ENCODE results near the gene CCDC7.
"Not testable (repeated sequence)": the region's sequence is repeated elsewhere in the genome, so short reads cannot be mapped to it uniquely, and the experiment has no call there.

Gene CCDC7

DNA sequence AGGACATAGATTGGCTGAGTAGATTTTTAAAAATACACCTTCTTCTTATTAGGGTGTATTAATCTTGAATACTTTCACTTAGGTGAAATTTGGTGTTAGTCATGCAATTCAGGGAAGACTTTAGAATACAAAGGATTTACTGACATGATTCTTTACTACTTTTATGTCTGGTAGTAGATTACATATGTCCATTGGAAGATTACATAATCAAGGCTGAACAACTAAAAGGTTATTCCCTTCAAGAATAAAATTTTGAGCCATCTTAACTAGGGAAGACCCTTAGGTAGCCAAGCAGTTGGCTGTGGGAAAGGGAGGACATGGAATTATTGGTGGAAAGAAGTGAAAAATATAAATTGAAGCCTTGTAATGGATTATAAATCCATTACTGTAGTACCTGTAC is 347.1 kb downstream of the CCDC7 start:
- Histone ChIP-seq H3K36me3 (no peaks in the 10 kb centered on the region), H3K4me1 (no peaks in the 10 kb centered on the region), H3K27me3 (no peaks in the 10 kb centered on the region), H3K4me3 (ENCODE audit: low read depth, low read length) (no peak overlapping the region), H3K9me3 (no peaks in the 10 kb centered on the region)
- TF ChIP-seq, protein P1, sequence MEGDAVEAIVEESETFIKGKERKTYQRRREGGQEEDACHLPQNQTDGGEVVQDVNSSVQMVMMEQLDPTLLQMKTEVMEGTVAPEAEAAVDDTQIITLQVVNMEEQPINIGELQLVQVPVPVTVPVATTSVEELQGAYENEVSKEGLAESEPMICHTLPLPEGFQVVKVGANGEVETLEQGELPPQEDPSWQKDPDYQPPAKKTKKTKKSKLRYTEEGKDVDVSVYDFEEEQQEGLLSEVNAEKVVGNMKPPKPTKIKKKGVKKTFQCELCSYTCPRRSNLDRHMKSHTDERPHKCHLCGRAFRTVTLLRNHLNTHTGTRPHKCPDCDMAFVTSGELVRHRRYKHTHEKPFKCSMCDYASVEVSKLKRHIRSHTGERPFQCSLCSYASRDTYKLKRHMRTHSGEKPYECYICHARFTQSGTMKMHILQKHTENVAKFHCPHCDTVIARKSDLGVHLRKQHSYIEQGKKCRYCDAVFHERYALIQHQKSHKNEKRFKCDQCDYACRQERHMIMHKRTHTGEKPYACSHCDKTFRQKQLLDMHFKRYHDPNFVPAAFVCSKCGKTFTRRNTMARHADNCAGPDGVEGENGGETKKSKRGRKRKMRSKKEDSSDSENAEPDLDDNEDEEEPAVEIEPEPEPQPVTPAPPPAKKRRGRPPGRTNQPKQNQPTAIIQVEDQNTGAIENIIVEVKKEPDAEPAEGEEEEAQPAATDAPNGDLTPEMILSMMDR (IDR thresholded peaks at IDR 0.05; ENCODE audit: low read depth, low read length): no peak
- no peak for DNase-seq

DNA sequence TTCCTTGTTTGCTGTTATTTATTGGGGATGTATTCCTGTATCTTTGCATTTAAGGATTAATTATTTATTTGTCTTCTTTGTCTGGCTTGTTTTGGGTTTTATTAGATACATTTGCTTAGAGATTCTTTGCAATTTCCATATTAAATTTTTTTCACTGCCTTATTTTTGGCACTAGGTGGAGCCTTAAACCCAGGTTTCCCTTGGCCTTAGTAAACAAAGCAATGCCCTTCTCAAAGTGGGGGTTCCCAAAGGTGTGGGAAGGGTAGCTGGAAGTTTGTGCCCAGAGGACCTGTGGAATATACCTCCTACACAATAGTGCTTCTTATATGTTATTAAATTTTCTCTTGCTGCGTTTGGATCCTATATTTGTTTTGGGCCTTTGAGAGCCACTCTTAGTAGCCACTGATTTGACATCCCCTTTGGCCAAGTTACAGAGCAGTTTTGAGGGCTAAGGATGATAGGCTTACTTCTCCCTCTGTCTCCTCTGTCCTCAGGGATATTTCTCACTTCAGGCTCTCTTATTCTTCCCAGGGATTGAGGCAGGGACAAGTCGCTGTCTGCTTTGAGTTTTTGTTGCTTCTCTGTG is 349.8 kb downstream of the CCDC7 start:
- Histone ChIP-seq H3K9me3 (no peaks in the 10 kb centered on the region), H3K4me1 (no peaks in the 10 kb centered on the region), H3K27me3 (no peaks in the 10 kb centered on the region), H3K36me3 (no peaks in the 10 kb centered on the region), H3K4me3 (ENCODE audit: low read depth, low read length) (no peak overlapping the region)
- DNase-seq: no peak
- TF ChIP-seq, protein P1 (IDR thresholded peaks at IDR 0.05; ENCODE audit: low read depth, low read length): peak; percentile 66

DNA sequence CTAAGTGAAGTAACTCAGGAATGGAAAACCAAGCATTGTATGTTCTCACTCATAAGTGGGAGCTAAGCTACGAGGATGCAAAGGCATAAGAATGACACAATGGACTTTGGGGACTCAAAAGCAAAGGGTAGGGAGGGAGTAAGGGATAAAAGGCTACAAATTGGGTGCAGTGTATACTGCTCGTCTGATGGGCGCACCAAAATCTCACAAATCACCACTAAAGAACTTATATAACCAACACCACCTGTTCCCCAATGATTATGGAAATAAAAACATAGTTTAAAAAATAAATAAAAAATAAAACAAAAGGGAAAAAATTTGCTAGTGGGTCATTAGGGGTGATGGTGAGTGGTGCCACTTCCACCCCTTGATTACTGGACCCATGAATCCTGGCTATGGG is 351.5 kb downstream of the CCDC7 start:
- H3K4me1 ChIP-seq; H3K4me3 ChIP-seq (ENCODE audit: low read depth, low read length); H3K27me3 ChIP-seq; H3K36me3 ChIP-seq; H3K9me3 ChIP-seq; DNase-seq: not testable (repeated sequence)
- TF ChIP-seq, protein P1 (IDR thresholded peaks at IDR 0.05; ENCODE audit: low read depth, low read length): 0 out of 2 replicates have a peak, but pooled peaks have one; percentile 6

DNA sequence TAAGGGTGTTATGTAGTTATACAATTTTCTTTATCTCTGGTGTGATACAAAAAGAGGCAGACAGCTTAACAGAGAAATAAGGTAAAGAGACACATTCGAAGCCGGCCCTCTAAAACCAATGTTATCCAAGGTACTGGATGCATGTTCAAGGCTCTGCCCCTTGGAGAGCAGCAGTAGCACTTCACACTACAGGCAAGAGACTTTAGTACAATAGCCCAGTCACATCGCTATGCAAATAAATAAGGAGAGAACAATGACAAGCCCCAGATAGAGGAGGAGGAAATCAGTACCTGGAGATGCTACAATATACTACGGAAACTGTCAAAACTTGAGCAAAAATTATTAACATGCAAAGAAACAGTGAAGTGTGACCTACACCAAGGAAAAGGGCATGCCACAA is 401.0 kb downstream of the CCDC7 start:
- TF ChIP-seq, protein P1 (IDR thresholded peaks at IDR 0.05; ENCODE audit: low read depth, low read length): no peak
- DNase-seq: no peak
- no peak overlapping the region for H3K4me3 ChIP-seq (ENCODE audit: low read depth, low read length)
- H3K36me3 ChIP-seq: no peaks in the 10 kb centered on the region
- H3K4me1 ChIP-seq: no peaks in the 10 kb centered on the region
- H3K9me3 ChIP-seq: no peaks in the 10 kb centered on the region
- H3K27me3 ChIP-seq: no peaks in the 10 kb centered on the region

DNA sequence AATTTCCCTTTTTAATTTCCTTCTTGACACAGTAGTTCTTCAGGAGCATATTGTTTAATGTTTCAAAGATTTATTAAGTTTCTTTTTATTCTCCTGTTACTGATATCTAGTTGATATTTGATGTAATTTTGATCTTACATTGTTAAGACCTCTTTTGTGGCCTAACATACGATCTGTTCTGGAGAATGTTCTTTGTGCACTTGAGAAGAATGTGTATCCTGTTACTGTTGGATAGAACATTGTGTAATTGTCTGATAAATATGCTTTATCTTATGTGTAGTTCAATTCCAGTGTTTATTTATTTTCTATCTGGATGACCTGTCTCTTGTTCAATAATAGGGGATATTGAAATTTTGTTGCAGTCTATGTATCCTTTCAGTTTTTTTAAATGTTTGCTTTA is 405.4 kb downstream of the CCDC7 start:
- Histone ChIP-seq H3K4me3 (ENCODE audit: low read depth, low read length) (no peak overlapping the region), H3K27me3 (no peaks in the 10 kb centered on the region), H3K9me3 (no peaks in the 10 kb centered on the region), H3K4me1 (no peaks in the 10 kb centered on the region), H3K36me3 (no peaks in the 10 kb centered on the region)
- TF ChIP-seq, protein P1 (IDR thresholded peaks at IDR 0.05; ENCODE audit: low read depth, low read length): no peak
- no peak for DNase-seq

DNA sequence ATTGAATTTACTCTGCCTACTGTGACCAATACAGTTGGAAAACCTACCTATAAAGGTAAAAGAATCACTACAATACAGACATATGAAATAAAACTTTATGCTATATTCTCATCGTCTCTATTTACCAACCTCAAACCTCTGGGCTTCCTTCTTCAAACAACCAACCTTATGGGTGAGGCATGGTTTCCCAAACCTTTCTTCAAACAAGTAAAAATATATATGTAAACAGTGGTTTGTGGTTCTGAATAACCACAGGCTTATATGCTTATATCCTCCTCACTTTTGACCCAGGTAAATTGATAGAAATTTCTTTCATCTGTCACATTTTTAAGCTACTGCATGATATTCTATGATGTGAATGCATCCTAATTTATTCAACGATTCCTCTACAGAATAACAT is 408.5 kb downstream of the CCDC7 start:
- DNase-seq: no peak
- Histone ChIP-seq H3K27me3 (no peaks in the 10 kb centered on the region), H3K4me1 (no peaks in the 10 kb centered on the region), H3K4me3 (ENCODE audit: low read depth, low read length) (no peak overlapping the region), H3K9me3 (no peaks in the 10 kb centered on the region), H3K36me3 (no peaks in the 10 kb centered on the region)
- TF ChIP-seq, protein P1 (IDR thresholded peaks at IDR 0.05; ENCODE audit: low read depth, low read length): no peak

Measured in BE2C (cell line).